HG03103 (cell line): ENCODE data around the gene ARHGAP19.

Source experiments
- ATAC-seq: cut with Tn5 transposase; IDR thresholded peaks from one replicate; pipeline ENCODE4 v1.9.1; 2021; ENCODE audit warnings: low read depth; ENCODE audit not compliant: unreplicated experiment

ARHGAP19 gene

GRCh38 chr10:97292097-97292861 is at the start of gene ARHGAP19:
ARHGAP19 (minus strand) TSS chr10:97292637; CDS start chr10:97292627, 10 bp downstream.
- peak; percentile 98 for ATAC-seq

DNA sequence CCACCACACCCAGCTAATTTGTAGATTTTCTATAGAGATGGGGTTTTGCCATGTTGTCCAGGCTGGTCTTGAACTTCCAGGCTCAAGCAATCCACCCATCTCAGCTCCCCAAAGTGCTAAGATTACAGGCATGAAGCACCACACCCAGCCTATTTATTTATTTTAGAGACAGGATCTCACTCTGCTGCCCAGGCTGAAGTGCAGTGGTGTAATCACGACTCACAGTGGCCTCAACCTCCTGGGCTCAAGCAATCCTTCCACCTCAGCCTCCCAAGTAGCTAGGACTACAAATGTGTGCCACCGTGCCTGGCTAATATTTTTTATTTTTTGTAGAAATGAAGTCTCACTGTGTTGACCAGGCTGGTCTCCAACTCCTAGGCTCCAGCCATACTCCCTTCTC is 49.0 kb upstream of the ARHGAP19 start:
- ATAC-seq, result no peak

GRCh38 chr10:97338041-97338440 is 45.6 kb upstream of the ARHGAP19 start:
- ATAC-seq, result no peak

- no peak for ATAC-seq
Observed at GRCh38 chr10:97336942-97337831, 44.8 kb upstream of the ARHGAP19 start.

GRCh38 chr10:97336446-97336845 is 44.0 kb upstream of the ARHGAP19 start:
- ATAC-seq, result no peak

DNA sequence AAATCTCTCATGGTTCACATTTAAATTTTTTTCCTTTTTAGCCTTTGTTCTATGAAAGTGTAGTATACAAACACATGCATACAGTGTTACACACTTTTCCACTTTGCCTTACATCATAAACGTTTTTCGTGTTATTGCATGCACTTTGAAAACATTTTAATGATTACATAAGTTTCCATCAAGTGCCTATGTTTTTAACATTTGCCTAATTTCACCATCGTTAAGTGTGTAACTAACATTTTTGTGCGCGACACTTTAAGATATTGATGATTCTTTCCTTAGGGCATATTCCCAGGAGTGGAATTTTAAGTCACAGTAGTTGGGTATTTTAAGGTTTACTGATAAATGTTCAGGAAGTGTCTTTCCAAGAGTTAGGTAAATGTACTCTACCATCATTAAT is 43.6 kb upstream of the ARHGAP19 start:
- ATAC-seq, result no peak

GRCh38 chr10:97335188-97335619 is 42.8 kb upstream of the ARHGAP19 start:
- ATAC-seq, result no peak

DNA sequence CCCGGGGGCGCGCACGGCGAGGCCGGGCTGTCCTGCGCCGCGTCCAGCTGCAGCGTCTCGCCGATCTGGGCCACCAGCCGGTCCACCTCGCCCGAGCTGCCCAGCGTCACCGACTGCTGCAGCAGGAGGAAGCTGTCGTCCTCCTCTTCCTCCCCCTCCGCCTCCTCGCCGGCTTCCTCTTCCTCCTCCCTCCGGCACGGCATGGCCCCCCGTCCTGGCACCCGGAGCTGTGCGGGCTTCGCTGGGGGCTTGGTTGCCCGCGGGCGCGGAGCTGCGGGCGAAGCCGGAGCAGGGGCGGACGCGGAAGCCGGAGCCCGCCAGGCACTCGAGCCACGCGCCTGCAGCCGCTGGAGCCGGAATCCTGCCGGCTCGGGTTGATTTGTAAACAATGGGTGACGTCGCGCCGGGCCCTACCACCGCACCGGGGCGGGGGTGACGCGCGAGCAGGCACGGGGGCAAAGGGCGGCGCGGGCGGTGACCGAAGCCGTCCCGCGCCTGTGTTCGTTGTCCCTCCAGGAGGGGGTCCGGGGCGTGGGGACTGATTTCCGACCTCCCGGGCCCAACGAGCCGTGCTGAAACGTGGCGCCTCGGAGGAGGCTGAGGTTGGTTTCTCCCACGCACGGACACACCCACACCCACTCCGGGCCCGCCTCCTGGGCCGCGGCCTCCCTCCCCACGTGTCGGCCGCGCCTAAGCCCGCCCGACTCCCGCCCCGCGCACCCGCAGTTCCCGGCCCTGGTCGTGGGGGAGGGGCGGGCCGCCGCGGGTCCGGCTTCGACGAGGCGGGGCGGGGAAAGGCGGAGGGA is 42.1 kb upstream of the ARHGAP19 start, which contains the start of gene FRAT2:
TSS of gene FRAT2 (minus strand) at position 360 of the 806 bp plus-strand sequence. CDS start at position 203, 157 bp downstream.
- ATAC-seq, result peak; percentile 73

DNA sequence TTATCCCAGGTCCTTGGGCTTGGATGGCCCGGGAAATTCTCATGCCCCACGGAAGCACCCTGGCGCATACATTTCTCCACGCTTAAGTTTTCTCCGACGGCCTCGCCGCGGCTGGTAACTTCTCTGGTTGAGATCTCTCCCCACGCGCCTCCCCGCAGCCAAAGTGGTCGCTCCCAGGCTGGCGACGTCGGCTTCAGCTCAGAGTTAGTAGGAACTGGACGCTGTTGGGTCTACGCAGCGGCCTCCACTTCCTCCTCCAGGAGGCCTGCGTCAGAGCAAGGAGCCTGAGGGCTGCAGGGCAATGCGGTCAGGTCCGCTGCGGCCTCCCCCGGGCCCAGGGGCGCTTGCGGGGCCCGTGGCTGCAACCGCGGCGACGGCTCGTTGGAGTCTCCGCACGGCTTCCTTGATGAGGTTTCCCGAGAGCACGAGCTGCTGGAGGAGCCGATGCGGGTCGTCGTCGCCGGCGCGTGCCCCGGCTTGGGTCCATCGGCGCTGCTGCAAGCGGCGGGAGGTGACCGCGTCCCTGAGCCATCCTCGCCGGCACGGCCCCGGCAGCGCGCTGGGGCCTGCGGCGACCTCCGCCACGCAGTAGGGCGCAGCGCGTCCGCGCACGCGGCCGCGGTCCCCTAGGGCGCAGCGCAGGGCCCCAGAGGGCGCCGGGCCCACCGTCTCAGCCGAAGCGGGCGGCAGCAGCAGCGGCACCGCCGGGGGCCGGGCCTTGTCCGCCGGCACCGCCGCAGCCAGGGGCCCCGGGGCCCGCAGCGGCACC is 41.3 kb upstream of the ARHGAP19 start:
- ATAC-seq, result peak; percentile 7

GRCh38 chr10:97333351-97333600 is 40.8 kb upstream of the ARHGAP19 start:
- ATAC-seq, result no peak

DNA sequence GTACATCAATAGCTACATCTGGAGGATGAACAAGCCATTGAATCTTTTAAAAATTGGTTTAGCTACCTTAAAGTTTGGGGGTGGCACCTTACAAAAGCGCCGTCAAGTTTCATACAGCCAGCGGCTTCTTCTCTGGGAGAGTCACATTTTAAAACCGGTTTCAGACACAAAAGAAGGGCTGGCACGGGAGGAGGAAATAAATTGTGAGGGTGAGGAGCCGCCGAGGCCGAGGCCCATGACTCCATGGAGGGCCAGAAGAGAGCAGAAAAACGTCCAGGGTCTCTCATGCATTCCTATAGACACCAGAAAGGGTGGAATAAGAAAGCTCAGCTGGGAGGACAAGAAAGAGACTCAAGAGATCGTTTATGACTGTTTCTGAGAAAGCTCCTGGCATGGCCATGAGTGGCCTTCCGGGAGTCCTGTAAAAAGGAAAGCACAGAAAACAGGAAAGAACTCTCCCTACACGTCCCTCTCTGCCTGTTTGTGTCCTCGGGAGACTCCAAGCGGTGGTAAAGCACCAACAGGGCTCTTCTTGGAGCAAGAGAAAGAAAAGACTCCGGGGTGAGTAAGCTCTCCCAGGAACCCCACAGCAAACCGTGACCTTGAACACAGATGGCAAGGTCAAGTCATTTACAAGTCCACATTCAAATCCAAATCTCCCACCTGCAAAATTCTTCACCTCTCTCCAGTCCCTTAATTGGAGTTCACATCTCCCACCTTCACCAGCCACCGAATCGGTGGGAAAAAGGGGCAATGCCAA is 40.3 kb upstream of the ARHGAP19 start:
- no peak for ATAC-seq

- ATAC-seq, result no peak
Observed at GRCh38 chr10:97331153-97331703, 38.8 kb upstream of the ARHGAP19 start.

GRCh38 chr10:97329766-97330165 is 37.3 kb upstream of the ARHGAP19 start:
- ATAC-seq, result no peak

- ATAC-seq, result no peak
Observed at GRCh38 chr10:97328646-97329453, 36.4 kb upstream of the ARHGAP19 start.

GRCh38 chr10:97327348-97328294 is 35.2 kb upstream of the ARHGAP19 start:
- ATAC-seq, result no peak

- no peak for ATAC-seq
Observed at GRCh38 chr10:97325754-97326153, 33.3 kb upstream of the ARHGAP19 start.

DNA sequence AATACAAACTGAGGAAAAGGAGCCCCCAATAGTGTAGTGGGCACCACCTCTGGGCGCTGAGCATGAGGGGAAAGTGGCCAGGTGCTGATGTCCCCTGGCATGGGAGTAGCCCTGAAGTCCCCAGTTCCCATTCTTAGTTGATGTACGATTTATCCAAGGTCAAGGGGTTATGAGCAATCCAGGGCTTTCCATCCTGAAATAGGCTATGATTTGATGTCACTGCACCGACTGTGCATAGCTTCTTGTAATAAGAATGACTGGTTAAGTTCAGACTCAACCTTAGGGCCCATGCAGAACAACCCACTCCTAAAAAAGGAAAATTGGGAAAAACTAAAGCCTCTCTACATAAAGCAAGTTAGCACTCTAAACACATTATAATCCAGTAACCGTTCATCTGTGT is 31.1 kb upstream of the ARHGAP19 start:
- ATAC-seq, result no peak
